SU-DHL-6 (cell line): Measurements from ENCODE around the gene NKD1.

Source experiments
- EZH2phosphoT487 ChIP-seq: fragments of 200-600 bp; sonication (generic), shearing (Covaris generic); conservative IDR thresholded peaks from 2 replicates; pipeline ENCODE4 v1.6.1; 2018; ENCODE audit warnings: mild to moderate bottlenecking, antibody characterized with exemption, low read length, moderate library complexity, mixed read lengths
- TF ChIP-seq, protein P1 (sequence below): fragments of 200-600 bp; sonication (generic); IDR thresholded peaks from one replicate; pipeline ENCODE4 v1.5.1; 2017; ENCODE audit warnings: antibody characterized with exemption, mild to moderate bottlenecking, low read length, moderate library complexity; ENCODE audit not compliant: insufficient read depth, poor library complexity, severe bottlenecking

DNA sequence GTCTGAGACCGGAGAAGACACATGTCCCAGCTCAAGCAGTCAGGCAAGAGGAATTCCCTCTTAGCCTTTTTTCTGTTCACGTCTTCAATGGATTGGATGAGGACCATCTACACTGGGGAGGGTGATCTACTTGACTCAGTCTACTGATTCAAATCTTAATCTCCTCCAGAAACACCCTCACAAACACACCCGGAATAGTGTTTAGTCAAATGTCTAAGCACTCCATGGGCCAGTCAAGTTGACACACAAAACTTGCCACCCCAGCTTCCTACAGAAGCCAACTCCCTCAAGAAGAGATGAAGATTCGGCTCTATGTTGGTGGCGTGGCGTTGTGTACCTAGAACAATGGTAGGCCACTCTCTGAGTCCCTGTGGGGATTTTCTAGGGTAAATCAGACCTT lies 22.5 kb upstream of the NKD1 start:
- TF ChIP-seq, protein P1, sequence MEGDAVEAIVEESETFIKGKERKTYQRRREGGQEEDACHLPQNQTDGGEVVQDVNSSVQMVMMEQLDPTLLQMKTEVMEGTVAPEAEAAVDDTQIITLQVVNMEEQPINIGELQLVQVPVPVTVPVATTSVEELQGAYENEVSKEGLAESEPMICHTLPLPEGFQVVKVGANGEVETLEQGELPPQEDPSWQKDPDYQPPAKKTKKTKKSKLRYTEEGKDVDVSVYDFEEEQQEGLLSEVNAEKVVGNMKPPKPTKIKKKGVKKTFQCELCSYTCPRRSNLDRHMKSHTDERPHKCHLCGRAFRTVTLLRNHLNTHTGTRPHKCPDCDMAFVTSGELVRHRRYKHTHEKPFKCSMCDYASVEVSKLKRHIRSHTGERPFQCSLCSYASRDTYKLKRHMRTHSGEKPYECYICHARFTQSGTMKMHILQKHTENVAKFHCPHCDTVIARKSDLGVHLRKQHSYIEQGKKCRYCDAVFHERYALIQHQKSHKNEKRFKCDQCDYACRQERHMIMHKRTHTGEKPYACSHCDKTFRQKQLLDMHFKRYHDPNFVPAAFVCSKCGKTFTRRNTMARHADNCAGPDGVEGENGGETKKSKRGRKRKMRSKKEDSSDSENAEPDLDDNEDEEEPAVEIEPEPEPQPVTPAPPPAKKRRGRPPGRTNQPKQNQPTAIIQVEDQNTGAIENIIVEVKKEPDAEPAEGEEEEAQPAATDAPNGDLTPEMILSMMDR = no peak
- no peak for TF ChIP-seq EZH2phosphoT487
